CD14-positive monocyte (primary cell): ENCODE results near the gene NTNG1. TPM values are rescaled to one million over a fixed set of nuclear protein-coding genes. Genes with fewer than 3 reads are reported as not detected.

ENCODE experiments used
- DNase-seq, 3 donors: peaks; one replicate each; pipeline ENCODE4 v3.0.0-alpha.2; 2011 to 2022
- H2AFZ ChIP-seq: 2 replicates; pipeline ENCODE4 v1.6.0; 2012; ENCODE audit warnings: mild to moderate bottlenecking, low read depth, low read length, inconsistent platforms; ENCODE audit not compliant: insufficient read depth, poor library complexity, severe bottlenecking
- H3K27ac ChIP-seq, 2 donors: 1 replicate in 1 of 2; 2 replicates in 1 of 2; pipeline ENCODE4 v1.5.1; 2012 to 2013; ENCODE audit warnings: low read length in 2 of 2, control low read depth in 1 of 2, inconsistent platforms in 1 of 2, low read depth in 1 of 2, mild to moderate bottlenecking in 1 of 2
- H3K27me3 ChIP-seq, 2 donors: one replicate each; pipeline versions ENCODE4 v1.6.0 to v1.6.1; 2011 to 2013; ENCODE audit warnings: low read length in 2 of 2; ENCODE audit not compliant: control insufficient read depth in 2 of 2, insufficient read depth in 2 of 2
- H3K36me3 ChIP-seq, 2 donors: replicated peaks in 1 of 2; 1 replicate in 1 of 2; 2 replicates in 1 of 2; pipeline versions ENCODE4 v1.5.1 to v1.6.1; 2012 to 2013; ENCODE audit warnings: low read length in 2 of 2, control low read depth in 1 of 2, inconsistent platforms in 1 of 2, mild to moderate bottlenecking in 1 of 2; ENCODE audit not compliant: insufficient read depth in 2 of 2, control insufficient read depth in 1 of 2
- H3K4me1 ChIP-seq, 2 donors: 1 replicate in 1 of 2; 2 replicates in 1 of 2; pipeline versions ENCODE4 v1.5.1 to v1.6.1; 2012 to 2013; ENCODE audit warnings: low read length in 2 of 2, control low read depth in 1 of 2, inconsistent platforms in 1 of 2, mild to moderate bottlenecking in 1 of 2, moderate library complexity in 1 of 2; ENCODE audit not compliant: insufficient read depth in 2 of 2, control insufficient read depth in 1 of 2
- H3K4me2 ChIP-seq: replicated peaks from 2 replicates; pipeline ENCODE3; 2012; ENCODE audit warnings: low read length, moderate library complexity, mild to moderate bottlenecking; ENCODE audit not compliant: poor library complexity, severe bottlenecking; ENCODE audit errors: extremely low read depth
- H3K4me3 ChIP-seq, 3 experiments: fragments of 200-600 bp in 1 of 3; sonication (generic) in 1 of 3; replicated peaks in 1 of 3; 1 replicate in 2 of 3; 2 replicates in 1 of 3; pipeline ENCODE4 v1.5.1; 2011 to 2013; ENCODE audit warnings: low read length in 3 of 3, mild to moderate bottlenecking in 3 of 3, control low read depth in 2 of 3, low read depth in 2 of 3, inconsistent platforms in 1 of 3, moderate library complexity in 1 of 3
- H3K79me2 ChIP-seq: 2 replicates; pipeline ENCODE4 v1.6.0; 2012; ENCODE audit warnings: mild to moderate bottlenecking, control low read depth, inconsistent platforms, low read length, moderate library complexity; ENCODE audit not compliant: insufficient read depth
- H3K9ac ChIP-seq: 2 replicates; pipeline ENCODE4 v1.6.0; 2017; ENCODE audit warnings: low read length, mild to moderate bottlenecking; ENCODE audit not compliant: insufficient read depth, poor library complexity, severe bottlenecking
- H3K9me3 ChIP-seq, 2 donors: replicated peaks in 1 of 2; 1 replicate in 1 of 2; 2 replicates in 1 of 2; pipeline versions ENCODE4 v1.5.1 to v1.6.1; 2012 to 2013; ENCODE audit warnings: low read length in 2 of 2, control low read depth in 1 of 2; ENCODE audit not compliant: control insufficient read depth in 1 of 2, insufficient read depth in 1 of 2
- H4K20me1 ChIP-seq: 2 replicates; pipeline ENCODE4 v1.6.0; 2012; ENCODE audit warnings: mild to moderate bottlenecking, low read length, control low read depth, moderate library complexity; ENCODE audit not compliant: insufficient read depth
- H3K27ac Mint-ChIP-seq, 7 donors: one replicate each; pipeline ENCODE4 v1.8.0; 2020; ENCODE audit warnings: mild to moderate bottlenecking in 7 of 7, mixed read lengths in 7 of 7, moderate library complexity in 6 of 7, inconsistent platforms in 2 of 7
- H3K27me3 Mint-ChIP-seq, 3 donors: one replicate each; pipeline ENCODE4 v1.8.0; 2021 to 2022; ENCODE audit warnings: low read depth in 3 of 3, mild to moderate bottlenecking in 3 of 3, mixed read lengths in 3 of 3, moderate library complexity in 3 of 3, inconsistent platforms in 1 of 3
- H3K36me3 Mint-ChIP-seq, 2 donors: one replicate each; pipeline ENCODE4 v1.8.0; 2020; ENCODE audit warnings: mixed read lengths in 2 of 2, inconsistent platforms in 1 of 2, mild to moderate bottlenecking in 1 of 2
- H3K4me1 Mint-ChIP-seq: one replicate; pipeline ENCODE4 v1.8.0; 2020; ENCODE audit warnings: mild to moderate bottlenecking, mixed read lengths
- H3K4me3 Mint-ChIP-seq, 2 donors: one replicate each; pipeline ENCODE4 v1.8.0; 2020; ENCODE audit warnings: mild to moderate bottlenecking in 2 of 2, mixed read lengths in 2 of 2, moderate library complexity in 1 of 2
- H3K9me3 Mint-ChIP-seq, 7 donors: one replicate each; pipeline ENCODE4 v1.8.0; 2020 to 2022; ENCODE audit warnings: mixed read lengths in 7 of 7, mild to moderate bottlenecking in 6 of 7, moderate library complexity in 6 of 7, inconsistent platforms in 2 of 7
- CTCF ChIP-seq: fragments of 200-600 bp; IDR thresholded peaks from one replicate; pipeline ENCODE4 v1.8.0; 2022; ENCODE audit warnings: antibody characterized with exemption, mild to moderate bottlenecking
- WGBS: methylation state at CpG from one replicate; pipeline ENCODE4 v1.1.5; 2013; ENCODE audit warnings: missing lambda C conversion rate; ENCODE audit not compliant: insufficient coverage; 5-methylcytosine and 5-hydroxymethylcytosine counted together
- intact Hi-C, 2 donors: fragments of 100-400 bp; cut with micrococcal nuclease; formaldehyde crosslinking; loops; one replicate each; pipeline versions ENCODE4 v1.15.0 to v1.15.1; 2023
- polyA plus RNA-seq, 3 donors: library from polyadenylated mRNA; depleted of rRNA in 1 of 3; unstranded in 2 of 3; stranded (reverse) in 1 of 3; fragments of 300-500 nt in 2 of 3; fragments of >200 nt in 1 of 3; fragmentation: Illumina TruSeq in 2 of 3; gene quantifications; 1 replicate in 2 of 3; 2 replicates in 1 of 3; pipeline ENCODE4 v1.2.3, GENCODE V29; 2012 to 2021

The NTNG1 gene
- polyA plus RNA-seq, 3 donors: not detected

- TF ChIP-seq CTCF: no peak
- no peak overlapping the region for H3K4me3 ChIP-seq
- H3K9ac ChIP-seq: no peak overlapping the region
- no peaks in the 10 kb centered on the region for H4K20me1 ChIP-seq
- no peak overlapping the region for H3K4me2 ChIP-seq
- no peaks in the 10 kb centered on the region for H3K36me3 ChIP-seq
- no peak overlapping the region for H2AFZ ChIP-seq
- intact Hi-C loops: no loop called here
- Mint-ChIP-seq H3K27me3 (no peaks in the 10 kb centered on the region), H3K4me3 (no peak overlapping the region), H3K4me1 (no peaks in the 10 kb centered on the region), H3K36me3 (no peaks in the 10 kb centered on the region), H3K9me3 (peaks cover 0 to 2% (median 0%) of the 10 kb centered on the region in 7 donors), H3K27ac (no peak overlapping the region)
- no peaks in the 10 kb centered on the region for H3K27me3 ChIP-seq
- no peaks in the 10 kb centered on the region for H3K4me1 ChIP-seq
- H3K9me3 ChIP-seq: no peaks in the 10 kb centered on the region
- no peak overlapping the region for H3K27ac ChIP-seq
- 87% methylated on average over 2 of the region's 2 CpGs for WGBS
- DNase-seq: no peak
- no peaks in the 10 kb centered on the region for H3K79me2 ChIP-seq
Measured at GRCh38 chr1:107230121-107230520, 89.3 kb downstream of the NTNG1 start.

- DNase-seq: no peak
- no peak for TF ChIP-seq CTCF
- no peak overlapping the region for H2AFZ ChIP-seq
- 71% methylated on average over 1 of the region's 2 CpGs for WGBS
- intact Hi-C loops: no loop called here
- no peak overlapping the region for H3K27ac ChIP-seq
- Mint-ChIP-seq H3K4me3 (no peak overlapping the region), H3K27me3 (no peaks in the 10 kb centered on the region), H3K9me3 (peaks cover 0 to 6% (median 2%) of the 10 kb centered on the region in 7 donors), H3K4me1 (no peaks in the 10 kb centered on the region), H3K36me3 (no peaks in the 10 kb centered on the region), H3K27ac (no peak overlapping the region)
- no peak overlapping the region for H3K9ac ChIP-seq
- no peaks in the 10 kb centered on the region for H3K4me1 ChIP-seq
- H3K79me2 ChIP-seq: no peaks in the 10 kb centered on the region
- no peaks in the 10 kb centered on the region for H3K36me3 ChIP-seq
- no peak overlapping the region for H3K4me2 ChIP-seq
- no peaks in the 10 kb centered on the region for H3K9me3 ChIP-seq
- H3K4me3 ChIP-seq: no peak overlapping the region
- H4K20me1 ChIP-seq: no peaks in the 10 kb centered on the region
- no peaks in the 10 kb centered on the region for H3K27me3 ChIP-seq
Measured at GRCh38 chr1:107231291-107231690, 90.5 kb downstream of the NTNG1 start.
